NK-92 (cell line): Measurements from ENCODE around the gene TMED5.
"Not testable (repeated sequence)": the region's sequence is repeated elsewhere in the genome, so short reads cannot be mapped to it uniquely, and the experiment has no call there.

ENCODE experiments used
- DNase-seq: peaks from one replicate; lab custom pipeline; 2025; ENCODE audit not compliant: unreplicated experiment; lab: John Stamatoyannopoulos, UW

Gene TMED5

DNA sequence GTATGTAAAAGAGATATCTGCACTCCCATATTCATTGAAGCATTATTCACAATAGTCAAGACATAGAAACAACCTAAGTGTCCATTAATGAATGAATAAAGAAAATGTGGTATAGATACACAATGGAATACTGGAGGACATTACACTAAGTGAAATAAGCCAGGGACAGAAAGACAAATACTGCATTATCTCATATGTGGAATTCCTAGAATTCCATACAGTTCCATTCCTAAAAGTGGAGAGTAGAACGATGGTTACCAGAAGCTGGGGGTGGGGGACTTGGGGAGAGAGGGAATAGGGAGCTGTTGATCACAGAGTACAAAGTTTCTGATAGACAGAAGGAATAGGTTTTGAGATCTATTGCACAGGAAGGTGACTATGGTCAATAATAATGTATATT is 7.4 kb downstream of the TMED5 start:
- no peak for DNase-seq

DNA sequence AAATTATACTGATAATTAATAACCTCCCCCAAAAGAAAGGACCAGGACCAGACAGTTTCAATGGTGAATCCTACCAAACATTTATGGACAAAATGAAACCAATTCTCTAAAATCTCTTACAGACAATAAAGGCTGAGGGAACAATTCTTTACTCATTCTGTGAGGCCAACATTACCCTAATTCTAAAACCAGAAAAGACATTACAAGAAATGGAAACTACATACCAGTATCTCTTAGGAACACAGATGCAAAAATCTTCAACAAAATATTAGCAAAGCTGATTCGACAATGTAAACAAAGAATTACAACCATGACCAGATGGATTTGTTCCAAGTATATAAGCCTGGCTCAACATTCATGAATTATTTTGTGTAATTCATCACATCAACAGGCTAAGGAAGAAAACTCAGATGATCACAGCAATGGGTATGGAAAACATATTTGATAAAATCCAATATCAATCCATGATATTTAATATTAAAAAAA is 8.6 kb downstream of the TMED5 start:
- DNase-seq = no peak

DNA sequence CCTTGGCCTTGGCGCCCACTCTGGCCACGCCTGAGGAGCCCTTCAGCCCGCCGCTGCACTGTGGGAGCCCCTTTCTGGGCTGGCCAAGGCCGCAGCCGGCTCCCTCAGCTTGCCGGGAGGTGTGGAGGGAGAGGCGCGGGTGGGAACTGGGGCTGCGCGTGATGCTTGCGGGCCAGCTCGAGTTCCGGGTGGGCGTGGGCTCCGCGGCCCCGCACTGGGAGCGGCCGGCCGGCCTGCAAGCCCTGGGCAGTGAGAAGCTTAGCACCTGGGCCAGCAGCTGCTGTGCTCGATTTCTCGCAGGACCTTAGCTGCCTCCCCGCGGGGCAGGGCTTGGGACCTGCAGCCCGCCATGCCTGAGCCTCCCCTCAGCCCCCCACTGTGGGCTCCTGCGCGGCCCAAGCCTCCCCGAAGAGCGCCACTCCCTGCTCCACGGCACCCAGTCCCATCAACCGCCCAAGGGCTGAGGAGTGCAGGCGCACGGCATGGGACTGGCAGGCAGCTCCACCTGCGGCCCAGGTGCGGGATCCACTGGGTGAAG is 10.0 kb downstream of the TMED5 start:
- DNase-seq = not testable (repeated sequence)

DNA sequence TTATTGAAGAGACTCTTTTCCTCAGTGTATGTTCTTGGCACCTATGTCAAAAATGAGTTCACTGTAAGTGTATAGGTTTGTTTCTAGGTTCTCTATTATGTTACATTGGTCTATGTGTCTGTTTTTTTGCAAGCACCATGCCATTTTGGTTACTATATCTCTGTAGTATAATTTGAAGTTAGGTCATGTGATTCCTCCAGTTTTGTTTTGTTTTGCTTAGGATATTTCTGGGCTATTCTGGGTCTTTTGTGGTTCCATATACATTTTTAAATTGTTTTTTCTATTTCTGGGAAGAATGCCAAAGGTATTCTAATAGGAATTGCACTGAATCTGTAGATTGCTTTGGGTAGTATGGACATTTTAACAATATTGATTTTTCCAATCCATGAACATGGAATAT is 13.2 kb downstream of the TMED5 start:
- no peak for DNase-seq

DNA sequence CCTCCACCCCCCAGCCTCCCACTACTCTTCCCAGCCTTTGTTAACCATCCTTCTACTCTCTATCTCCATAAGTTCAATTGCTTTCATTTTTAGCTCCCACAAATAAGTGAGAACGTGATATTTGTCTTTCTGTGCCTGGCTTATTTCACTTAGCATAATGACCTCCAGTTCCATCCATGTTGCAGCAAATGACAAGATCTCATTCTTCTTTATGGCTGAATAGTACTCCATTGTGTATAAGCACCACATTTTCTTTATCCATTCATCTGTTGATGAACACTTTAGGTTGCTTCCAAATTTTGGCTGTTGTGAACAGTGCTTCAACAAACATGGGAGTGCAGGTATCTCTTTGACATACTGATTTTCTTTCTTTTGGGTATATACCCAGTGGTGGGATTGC is 14.3 kb downstream of the TMED5 start:
- not testable (repeated sequence) for DNase-seq

DNA sequence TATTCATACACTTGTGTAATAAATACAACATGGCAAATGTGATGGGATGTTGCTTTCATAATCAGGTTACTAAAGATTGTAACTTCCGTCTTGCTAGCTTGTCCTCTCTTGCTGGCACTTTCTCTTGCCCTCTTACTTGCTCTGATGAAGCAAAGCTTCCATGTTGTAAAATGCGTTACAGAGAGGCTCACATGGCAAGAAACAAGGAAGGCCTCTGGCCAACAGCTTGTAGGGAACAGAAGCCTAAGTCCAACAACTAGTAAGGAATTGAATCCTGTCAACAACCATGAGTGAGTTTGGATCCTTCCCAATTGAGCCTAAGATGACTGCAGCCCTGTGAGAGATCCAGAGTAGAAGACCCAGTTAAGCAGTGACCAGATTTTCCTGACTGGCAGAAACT is 15.4 kb downstream of the TMED5 start:
- DNase-seq = no peak

DNA sequence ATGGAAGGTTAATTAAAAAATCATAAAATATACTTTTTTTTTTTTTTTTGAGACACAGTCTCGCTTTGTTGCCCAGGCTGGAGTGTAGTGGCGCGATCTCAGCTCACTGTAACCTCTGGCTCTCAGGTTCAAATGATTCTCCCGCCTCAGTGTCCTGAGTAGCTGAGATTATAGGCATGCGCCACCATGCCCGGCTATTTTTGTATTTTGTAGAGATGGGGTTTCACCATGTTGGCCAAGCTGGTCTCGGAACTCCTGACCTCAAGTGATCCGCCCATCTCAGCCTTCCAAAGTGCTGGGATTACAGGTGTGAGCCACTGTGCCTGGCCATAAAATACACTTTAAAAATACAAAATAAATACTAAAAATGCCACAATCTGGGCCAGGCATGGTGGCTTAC is 16.9 kb downstream of the TMED5 start:
- not testable (repeated sequence) for DNase-seq

DNA sequence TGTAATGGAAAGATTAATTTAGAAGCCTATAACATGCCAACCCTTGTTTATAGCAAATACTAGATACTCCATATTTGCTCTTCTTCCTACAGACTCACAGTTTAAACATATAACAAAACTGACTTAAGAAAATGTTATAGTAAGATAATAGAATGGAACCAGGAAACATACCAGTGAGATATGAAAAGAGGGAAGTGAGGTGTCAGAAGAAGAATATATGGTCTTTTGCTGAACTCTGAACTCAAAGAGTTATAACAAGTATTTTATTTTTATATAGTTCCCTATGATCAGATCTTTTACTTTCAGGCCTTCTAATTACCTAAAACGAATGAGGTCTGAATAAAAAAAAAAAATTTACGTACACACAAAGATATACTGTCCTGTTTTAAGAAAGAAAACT is 20.9 kb downstream of the TMED5 start:
- DNase-seq = no peak

DNA sequence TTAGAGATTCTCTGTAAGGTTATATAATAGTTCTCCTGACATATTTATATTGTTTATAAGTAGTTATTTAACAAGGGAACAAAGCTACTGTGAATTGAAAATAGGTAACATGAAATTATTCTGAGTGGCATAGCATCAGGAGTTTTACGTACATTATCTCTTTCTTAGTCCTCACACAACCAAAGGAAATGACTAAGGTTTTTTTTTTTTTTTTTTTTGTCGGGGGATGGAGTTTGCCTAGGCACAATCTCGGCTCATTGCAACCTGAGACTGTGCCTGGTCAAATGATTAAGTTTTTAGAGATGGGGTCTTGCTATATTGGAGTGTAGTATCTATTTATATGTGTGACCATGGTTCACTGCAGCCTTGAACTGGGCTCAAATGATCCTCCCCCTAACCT is 24.9 kb downstream of the TMED5 start:
- DNase-seq = no peak

DNA sequence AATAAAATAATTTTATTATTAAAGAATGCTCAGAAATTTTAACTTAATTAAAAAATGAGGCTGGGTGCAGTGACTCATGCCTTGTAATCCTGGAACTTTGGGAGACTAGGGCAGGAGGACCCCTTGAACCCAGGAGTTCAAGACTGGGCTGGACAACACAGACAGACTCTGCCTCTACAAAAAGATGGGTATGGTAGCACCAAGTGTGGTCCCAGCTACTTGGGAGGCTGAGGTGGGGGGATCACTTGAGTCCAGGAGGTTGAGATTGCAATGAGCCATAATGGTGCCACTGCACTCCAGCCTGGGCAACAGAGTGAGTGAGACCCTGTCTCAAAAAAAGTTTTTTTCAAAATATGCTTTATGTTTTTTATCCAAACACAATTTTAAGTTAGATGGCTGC is 25.3 kb downstream of the TMED5 start:
- no peak for DNase-seq

DNA sequence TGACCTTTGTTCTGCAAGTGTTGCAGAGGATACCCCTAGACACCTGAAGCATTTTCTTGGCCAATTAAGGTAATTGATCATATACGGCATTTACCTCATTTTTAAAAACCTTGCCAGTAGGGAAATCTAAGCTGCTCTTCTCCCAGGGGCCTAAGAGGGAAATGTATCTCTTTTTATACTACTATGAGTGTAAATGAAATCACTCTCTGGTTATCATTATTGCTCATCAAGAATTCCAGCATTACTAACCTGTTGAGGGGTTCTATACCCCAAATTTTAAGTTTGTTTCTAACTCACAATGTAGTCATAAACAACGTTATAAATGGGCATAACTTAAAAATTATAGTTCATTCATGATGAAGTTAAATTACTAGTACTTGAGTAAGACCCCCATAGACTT is 27.4 kb downstream of the TMED5 start:
- DNase-seq = no peak

DNA sequence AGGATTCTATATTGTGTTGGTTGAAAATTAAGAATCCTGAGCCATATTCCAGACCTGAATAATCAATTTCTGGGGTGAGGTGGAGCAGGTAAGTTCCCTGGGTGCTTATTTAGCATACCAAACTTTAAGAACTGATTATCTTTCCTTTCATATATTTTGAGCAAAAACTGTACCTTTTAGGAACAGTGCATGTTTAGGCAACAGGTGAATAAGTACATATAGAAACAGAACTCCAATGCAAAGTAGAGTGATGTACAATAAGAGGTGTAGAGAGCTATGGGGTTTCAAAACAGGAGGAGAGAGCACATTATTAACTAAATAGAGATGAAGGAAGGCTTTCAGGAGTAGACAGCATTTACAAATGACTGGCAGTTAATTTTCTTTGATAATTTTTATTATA is 28.7 kb downstream of the TMED5 start:
- no peak for DNase-seq

DNA sequence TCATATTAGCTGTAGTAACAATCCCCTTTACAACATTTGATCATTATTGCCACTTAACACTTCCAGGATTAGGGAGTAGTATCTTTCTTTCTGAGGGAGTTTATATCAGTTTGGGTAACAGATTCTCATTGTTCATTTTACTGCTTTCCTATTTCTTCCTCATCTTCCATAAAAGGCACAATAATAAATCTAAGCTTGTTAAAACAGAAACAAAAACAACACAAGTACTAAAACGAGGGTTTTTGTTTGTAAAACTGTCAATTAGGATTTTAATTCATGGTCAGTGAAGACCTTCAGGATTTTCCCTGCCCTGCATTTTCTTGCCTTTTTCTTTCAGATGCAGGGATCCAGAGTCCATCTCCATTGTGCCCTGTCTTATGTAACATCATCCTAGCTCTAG is 29.5 kb downstream of the TMED5 start:
- no peak for DNase-seq

DNA sequence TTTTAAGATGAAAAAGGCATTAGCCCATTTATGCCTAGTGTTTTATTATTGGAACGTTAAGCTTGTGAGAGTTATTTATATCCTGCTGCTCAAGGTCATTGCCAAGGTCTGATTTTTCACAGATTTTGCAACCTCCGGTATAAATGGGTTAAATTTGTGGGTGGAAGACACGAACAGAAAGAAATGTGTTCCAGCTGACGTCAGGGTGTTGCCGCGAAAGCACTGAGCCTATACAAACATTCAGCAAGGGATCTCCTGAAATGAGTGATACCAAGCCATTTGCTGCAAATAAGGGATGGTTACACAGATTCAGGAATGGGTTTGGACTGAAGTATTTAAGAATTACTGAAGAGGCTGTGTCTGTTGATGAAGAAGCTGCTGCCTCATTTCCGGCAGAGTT is 32.2 kb downstream of the TMED5 start:
- no peak for DNase-seq

DNA sequence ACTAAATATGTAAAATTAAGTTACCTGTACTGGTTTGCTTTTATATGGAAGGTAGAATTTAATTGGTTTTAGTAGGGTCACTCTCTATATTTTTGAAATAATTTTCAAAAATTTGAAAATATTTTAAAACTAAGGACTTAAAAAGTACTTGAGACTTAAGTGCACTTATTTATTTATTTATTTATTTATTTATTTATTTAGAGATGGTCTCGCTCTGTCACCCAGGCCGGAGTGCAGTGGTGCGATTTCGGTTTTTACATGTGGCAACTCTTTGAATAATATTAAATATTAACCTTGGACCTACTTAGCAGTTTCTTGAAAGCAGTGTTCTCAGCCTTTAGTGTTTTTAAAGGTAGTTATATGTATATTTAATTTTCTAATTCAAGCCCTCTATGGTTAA is 36.4 kb downstream of the TMED5 start:
- no peak for DNase-seq

DNA sequence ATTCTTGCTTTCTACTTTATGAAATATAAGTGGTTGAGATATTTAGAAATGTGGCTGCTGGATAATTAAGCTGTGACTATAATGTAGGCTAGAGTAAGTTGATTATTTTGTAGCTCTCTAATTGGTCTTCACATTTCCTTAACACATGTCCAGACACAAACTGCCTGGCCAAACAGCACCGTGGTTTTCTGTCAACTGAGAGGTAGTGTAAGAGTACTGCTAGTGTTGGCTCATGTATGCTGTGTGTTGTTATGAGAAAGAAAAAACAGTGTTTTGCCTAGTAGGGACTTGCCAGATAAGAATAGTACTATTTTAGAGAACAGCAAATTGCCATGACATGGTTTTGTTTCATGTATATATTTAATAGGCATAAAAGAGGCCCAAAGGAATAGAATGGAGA is 37.1 kb downstream of the TMED5 start:
- DNase-seq = no peak

DNA sequence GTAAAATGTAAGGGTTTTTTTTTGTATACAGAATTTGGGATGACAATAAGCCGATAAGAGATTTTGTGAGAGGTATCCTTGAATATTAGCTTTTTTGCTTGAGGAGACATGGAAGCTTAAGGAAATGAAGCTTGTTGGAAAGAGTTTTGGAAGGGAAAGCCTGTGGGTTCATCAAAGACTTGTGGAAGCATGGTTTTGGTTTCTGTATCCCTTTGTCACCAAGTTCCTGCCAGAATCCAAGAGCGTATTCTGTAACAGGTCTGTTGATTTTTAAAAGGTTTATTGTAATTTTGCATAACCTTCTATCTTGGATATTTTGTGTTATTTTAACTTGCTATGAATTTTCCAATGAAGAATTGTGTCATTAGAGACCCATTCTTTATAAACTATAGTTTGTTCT is 38.1 kb downstream of the TMED5 start:
- no peak for DNase-seq

DNA sequence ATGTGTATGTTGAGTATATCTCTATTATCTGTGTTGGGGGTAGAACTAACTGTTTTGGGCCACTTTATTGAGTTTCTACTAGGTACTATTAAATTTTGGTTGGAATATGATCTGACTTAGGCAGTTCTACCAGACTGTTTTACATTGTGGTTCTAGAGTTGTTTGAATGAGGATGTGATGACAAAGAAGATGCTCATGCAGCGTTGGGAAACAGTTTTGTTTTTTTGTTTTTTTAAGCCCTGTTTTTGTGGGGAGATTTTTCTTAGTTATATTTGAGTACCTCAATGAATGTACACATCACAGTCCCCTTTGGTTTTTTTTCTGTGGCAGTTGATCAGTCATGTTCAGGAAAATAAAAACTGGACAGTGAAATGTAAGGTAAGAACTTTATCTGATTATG is 40.1 kb downstream of the TMED5 start:
- no peak for DNase-seq

DNA sequence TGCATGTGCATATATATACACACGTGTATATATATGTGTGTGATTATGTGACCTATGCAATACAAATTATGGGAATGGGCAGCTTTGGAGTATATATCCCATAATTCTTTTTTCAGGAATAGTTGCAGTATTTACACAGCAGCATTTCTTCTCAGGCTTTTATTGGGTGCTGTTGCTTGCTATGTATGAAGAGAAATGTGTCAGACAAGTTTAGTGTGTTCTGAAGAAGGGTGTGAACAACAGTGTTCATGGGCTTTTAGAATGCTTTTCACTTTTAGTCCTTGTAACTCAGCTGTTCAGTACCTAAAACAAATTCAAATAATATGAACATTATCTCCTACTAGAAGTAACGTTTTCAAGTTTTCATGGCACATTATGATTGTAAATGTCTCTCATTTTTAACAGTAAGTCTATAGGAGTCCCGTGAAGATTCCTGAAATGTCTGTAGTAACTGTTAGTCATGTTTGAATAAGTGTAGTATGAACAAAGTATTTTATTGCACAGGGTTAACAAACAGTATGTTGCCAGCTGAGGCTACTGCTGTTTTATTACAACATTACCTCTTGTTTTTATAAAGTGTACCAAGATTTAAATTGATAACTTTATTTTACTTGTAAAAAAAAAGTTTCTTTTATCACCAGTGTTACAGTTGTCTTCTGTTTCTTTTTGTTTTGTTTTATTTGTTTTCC is 42.5 kb downstream of the TMED5 start:
- DNase-seq = no peak

DNA sequence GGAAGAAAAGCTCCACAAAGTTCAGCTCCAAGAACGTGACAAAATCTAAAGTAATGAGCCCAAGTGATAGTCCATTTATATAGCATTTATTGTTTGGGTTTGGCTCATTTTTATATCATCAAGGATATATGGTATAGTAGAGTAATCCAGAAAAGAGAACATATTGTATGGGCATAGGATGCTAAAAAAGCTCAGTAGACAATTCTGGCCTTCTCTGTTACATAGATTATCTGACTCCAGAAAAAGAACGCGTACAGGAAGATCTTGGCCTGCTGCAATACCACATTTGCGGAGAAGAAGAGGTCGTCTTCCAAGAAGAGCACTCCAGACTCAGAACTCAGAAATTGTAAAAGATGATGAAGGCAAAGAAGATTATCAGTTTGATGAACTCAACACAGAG is 43.8 kb downstream of the TMED5 start:
- DNase-seq = no peak

DNA sequence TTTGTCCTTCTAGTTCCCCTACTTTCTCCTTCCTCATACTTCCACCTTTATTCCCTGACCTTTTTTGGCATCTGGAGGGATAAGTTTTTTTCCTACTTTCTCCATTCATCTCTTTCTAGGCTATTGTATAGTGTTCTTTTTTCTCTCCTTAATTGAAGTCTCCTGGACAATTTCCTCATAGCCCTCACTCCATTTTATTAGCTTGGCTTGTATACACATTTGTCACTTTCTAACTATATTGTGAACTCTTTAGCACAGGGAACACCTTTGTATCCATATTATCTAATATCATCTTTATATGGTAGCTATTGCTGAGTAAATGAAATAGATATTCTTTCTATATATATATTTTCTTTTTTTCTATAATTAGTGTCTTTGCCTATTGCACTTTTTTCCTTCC is 47.6 kb downstream of the TMED5 start:
- no peak for DNase-seq

DNA sequence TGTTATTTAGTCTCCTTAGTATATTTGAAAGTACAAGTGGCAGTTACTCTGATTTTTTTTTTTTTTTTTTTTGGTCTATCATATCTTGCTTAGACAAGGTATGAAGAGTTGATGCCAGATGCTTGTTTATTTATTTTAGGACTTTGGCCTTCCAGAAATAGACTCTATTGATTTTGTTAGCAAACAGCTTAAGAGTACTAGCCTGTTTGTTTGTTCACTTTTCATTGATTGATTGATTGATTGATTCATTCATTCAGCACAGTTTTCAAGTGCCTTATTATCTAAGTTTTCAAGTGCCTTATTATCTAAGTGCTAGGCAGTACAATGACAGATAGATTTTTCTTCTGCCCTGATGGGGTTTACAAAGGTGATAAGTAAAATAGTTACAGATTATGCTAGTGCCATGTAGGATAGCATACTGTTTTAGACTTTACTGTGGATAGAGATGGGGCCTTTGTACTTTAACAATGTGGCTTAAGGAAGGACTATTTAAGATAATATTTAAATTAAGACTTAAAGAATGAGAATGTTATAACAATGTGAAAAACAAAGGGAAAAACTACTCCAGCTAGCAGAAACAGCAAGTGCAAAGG is 50.6 kb downstream of the TMED5 start:
- DNase-seq = no peak
